Gastroesophageal sphincter (tissue), 3 donors: ENCODE results near the gene CR1.

Experiments used
- CTCF ChIP-seq, 4 experiments: fragments of 200-600 bp in 2 of 4; fragments of 450-650 bp in 2 of 4; sonication (generic) in 1 of 4; IDR thresholded peaks; one replicate each; pipeline ENCODE4 v1.5.1; 2017 to 2019; ENCODE audit warnings: antibody characterized with exemption in 4 of 4, mild to moderate bottlenecking in 2 of 4, moderate library complexity in 2 of 4
- POLR2A ChIP-seq, 2 donors: fragments of 450-650 bp; IDR thresholded peaks; one replicate each; pipeline ENCODE4 v1.6.1; 2017; ENCODE audit warnings: antibody characterized with exemption in 2 of 2, mild to moderate bottlenecking in 2 of 2, moderate library complexity in 1 of 2
- POLR2AphosphoS5 ChIP-seq: sonication (generic); formaldehyde crosslinking; IDR thresholded peaks from one replicate; pipeline ENCODE4 v1.6.1; 2017; ENCODE audit warnings: antibody characterized with exemption

- TF ChIP-seq POLR2AphosphoS5, result no peak
- no peak for TF ChIP-seq POLR2A (IDR thresholded peaks at IDR 0.05)
- TF ChIP-seq CTCF (IDR thresholded peaks at IDR 0.05), result no peak
Observed at GRCh38 chr1:207620543-207620893, 124.6 kb downstream of the CR1 start.
